A549 (cell line): ENCODE measurements around the gene SEC24B.

Source experiments
- CTCF ChIP-seq: fragments of >200 bp; sonication (Bioruptor Twin); formaldehyde crosslinking; IDR thresholded peaks from 3 replicates; pipeline ENCODE4 v1.5.1; 2016
- ELK1 ChIP-seq: fragments of 150-350 bp; IDR thresholded peaks from 2 replicates; pipeline ENCODE4 v1.6.1; 2014; ENCODE audit warnings: low read depth, mild to moderate bottlenecking, low read length
- HMGXB4 ChIP-seq: fragments of 250-450 bp; sonication (Bioruptor Pico); IDR thresholded peaks from 2 replicates; pipeline ENCODE4 v1.5.0; 2021; ENCODE audit warnings: mild to moderate bottlenecking, moderate library complexity, borderline replicate concordance
- JUN ChIP-seq, 2 experiments: fragments of >200 bp; sonication (Bioruptor Twin); formaldehyde crosslinking; IDR thresholded peaks; 2 replicates in 1 of 2; 3 replicates in 1 of 2; pipeline ENCODE4 v1.6.1; 2016 to 2017
- MAX ChIP-seq: IDR thresholded peaks from 2 replicates; pipeline ENCODE4 v1.6.1; 2012
- POLR2A ChIP-seq: IDR thresholded peaks from 2 replicates; pipeline ENCODE4 v1.6.1; 2012; ENCODE audit warnings: mild to moderate bottlenecking, low read length
- RCOR1 ChIP-seq: fragments of 150-350 bp; IDR thresholded peaks from 2 replicates; pipeline ENCODE4 v1.6.1; 2014; ENCODE audit warnings: antibody characterized with exemption, low read length, low read depth
- USF2 ChIP-seq: fragments of 450-650 bp; IDR thresholded peaks from 2 replicates; pipeline ENCODE4 v1.6.1; 2014; ENCODE audit warnings: antibody characterized with exemption
- ZFP36 ChIP-seq: fragments of 450-650 bp; IDR thresholded peaks from 2 replicates; pipeline ENCODE4 v1.6.1; 2014; ENCODE audit warnings: borderline replicate concordance; ENCODE audit not compliant: partially characterized antibody

GRCh38 chr4:109419679-109420078, 13.9 kb upstream of the SEC24B start:
- TF ChIP-seq USF2 (no peak), CTCF (no peak), MAX (no peak), ELK1 (no peak), JUN (IDR thresholded peaks at IDR 0.05) (no peak), RCOR1 (no peak), POLR2A (no peak), ZFP36 (no peak), HMGXB4 (no peak)
